Neutrophil (primary cell): ENCODE measurements around the gene BARHL2.

Experiments
- H3K27ac ChIP-seq: fragments of 200-600 bp; sonication (generic); 2 replicates; pipeline ENCODE4 v1.5.1; 2016; ENCODE audit warnings: mild to moderate bottlenecking, moderate library complexity
- H3K27me3 ChIP-seq: fragments of 200-600 bp; sonication (generic); 2 replicates; pipeline ENCODE4 v1.6.0; 2016; ENCODE audit warnings: mild to moderate bottlenecking
- H3K36me3 ChIP-seq: fragments of 200-600 bp; sonication (generic); 2 replicates; pipeline ENCODE4 v1.5.1; 2017
- H3K4me1 ChIP-seq, 2 experiments: fragments of 200-600 bp in 1 of 2; sonication (generic) in 1 of 2; 1 replicate in 1 of 2; 2 replicates in 1 of 2; pipeline versions ENCODE4 v1.5.1 to v1.6.1; 2013 to 2016; ENCODE audit warnings: low read depth in 1 of 2, low read length in 1 of 2, mild to moderate bottlenecking in 1 of 2, moderate library complexity in 1 of 2; ENCODE audit not compliant: control insufficient read depth in 1 of 2, insufficient read depth in 1 of 2
- H3K4me3 ChIP-seq, 2 experiments: fragments of 200-600 bp in 1 of 2; sonication (generic) in 1 of 2; 1 replicate in 1 of 2; 2 replicates in 1 of 2; pipeline ENCODE4 v1.5.1; 2013 to 2016; ENCODE audit warnings: low read depth in 1 of 2, low read length in 1 of 2, mild to moderate bottlenecking in 1 of 2, moderate library complexity in 1 of 2
- H3K9me3 ChIP-seq: fragments of 200-600 bp; sonication (generic); 2 replicates; pipeline ENCODE4 v1.5.1; 2016
- TF ChIP-seq, protein P1 (sequence below): fragments of 200-600 bp; sonication (generic); IDR thresholded peaks from 2 replicates; pipeline ENCODE4 v1.5.1; 2016; ENCODE audit warnings: antibody characterized with exemption

The BARHL2 gene

GRCh38 chr1:90726986-90727480 is 9.9 kb upstream of the BARHL2 start:
- H3K36me3 ChIP-seq: no peaks in the 10 kb centered on the region
- TF ChIP-seq, protein P1, sequence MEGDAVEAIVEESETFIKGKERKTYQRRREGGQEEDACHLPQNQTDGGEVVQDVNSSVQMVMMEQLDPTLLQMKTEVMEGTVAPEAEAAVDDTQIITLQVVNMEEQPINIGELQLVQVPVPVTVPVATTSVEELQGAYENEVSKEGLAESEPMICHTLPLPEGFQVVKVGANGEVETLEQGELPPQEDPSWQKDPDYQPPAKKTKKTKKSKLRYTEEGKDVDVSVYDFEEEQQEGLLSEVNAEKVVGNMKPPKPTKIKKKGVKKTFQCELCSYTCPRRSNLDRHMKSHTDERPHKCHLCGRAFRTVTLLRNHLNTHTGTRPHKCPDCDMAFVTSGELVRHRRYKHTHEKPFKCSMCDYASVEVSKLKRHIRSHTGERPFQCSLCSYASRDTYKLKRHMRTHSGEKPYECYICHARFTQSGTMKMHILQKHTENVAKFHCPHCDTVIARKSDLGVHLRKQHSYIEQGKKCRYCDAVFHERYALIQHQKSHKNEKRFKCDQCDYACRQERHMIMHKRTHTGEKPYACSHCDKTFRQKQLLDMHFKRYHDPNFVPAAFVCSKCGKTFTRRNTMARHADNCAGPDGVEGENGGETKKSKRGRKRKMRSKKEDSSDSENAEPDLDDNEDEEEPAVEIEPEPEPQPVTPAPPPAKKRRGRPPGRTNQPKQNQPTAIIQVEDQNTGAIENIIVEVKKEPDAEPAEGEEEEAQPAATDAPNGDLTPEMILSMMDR: no peak
- H3K4me3 ChIP-seq: no peak overlapping the region
- H3K27me3 ChIP-seq: peaks cover 100% of the 10 kb centered on the region
- H3K9me3 ChIP-seq: no peaks in the 10 kb centered on the region
- H3K27ac ChIP-seq: no peak overlapping the region
- peaks cover 5 to 15% of the 10 kb centered on the region in 2 experiments for H3K4me1 ChIP-seq

DNA sequence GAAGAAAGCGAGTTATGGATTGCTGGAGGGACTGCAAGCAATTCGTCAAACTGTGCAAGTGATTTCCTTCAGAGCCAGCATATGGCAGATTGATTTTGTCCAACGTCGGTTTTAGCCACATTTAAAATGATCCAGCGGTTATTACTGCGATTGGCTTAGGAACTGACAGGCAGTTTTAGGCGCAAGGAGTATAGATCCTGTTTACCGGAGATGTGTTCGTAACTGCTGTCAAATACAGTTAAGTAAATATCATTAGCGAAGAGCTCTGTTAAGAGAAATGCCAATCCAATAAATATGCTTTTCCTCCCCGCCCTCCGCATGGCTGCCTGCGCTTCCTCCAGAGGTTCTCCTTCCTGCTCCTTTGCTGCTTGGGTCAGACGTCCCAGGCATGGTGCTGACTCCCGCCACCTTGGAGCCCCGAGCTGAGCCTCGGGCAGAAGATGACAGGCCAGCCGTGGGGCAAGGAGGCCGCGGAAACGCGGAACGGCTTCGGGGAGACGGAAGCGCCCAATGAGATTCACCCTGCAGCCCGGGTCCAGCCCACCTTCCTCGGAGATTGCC is 9.4 kb upstream of the BARHL2 start:
- Histone ChIP-seq H3K9me3 (no peaks in the 10 kb centered on the region), H3K4me1 (peaks cover 5 to 15% of the 10 kb centered on the region in 2 experiments), H3K4me3 (no peak overlapping the region), H3K27ac (no peak overlapping the region), H3K36me3 (no peaks in the 10 kb centered on the region), H3K27me3 (peaks cover 100% of the 10 kb centered on the region)
- TF ChIP-seq, protein P1: no peak

DNA sequence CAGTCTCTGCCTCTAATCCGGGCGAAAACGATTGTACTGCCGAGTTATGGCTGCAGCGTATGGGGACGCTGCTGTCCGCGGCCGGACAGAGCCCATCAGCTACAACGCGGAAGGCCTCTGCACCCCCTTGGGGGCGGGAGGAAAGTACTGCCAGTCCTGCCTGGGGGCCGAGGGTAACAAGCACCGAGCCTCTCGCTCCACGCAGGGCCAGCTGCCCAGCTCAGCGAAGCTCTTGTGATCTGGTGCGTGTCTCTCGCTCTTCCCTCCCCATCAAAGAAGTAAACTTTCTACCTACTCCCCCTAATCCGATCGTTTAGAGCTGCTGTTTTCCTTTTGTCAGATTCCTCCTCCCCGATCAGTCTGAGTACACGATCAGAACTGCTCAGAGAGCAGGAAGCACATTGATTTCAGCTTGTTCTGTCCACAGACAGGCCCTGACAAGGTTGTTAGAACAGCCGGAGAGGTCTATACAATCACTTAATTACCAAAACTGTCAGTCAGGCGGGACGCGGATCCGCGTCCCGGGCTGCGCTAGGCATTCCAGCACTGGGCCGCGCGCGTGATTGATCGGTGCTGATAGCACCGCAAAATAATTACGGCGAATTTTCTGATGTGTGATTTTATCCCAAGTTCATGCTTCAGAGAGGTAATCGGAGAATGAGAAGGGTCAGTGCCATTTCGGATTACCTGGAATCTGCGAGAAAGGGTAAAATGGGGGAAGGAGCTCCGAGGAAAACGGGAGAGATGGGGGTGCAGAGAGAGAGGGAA is 8.7 kb upstream of the BARHL2 start:
- Histone ChIP-seq H3K27ac (no peak overlapping the region), H3K9me3 (no peaks in the 10 kb centered on the region), H3K36me3 (no peaks in the 10 kb centered on the region), H3K27me3 (peaks cover 100% of the 10 kb centered on the region), H3K4me1 (peaks cover 5 to 15% of the 10 kb centered on the region in 2 experiments), H3K4me3 (no peak overlapping the region)
- TF ChIP-seq, protein P1: no peak

DNA sequence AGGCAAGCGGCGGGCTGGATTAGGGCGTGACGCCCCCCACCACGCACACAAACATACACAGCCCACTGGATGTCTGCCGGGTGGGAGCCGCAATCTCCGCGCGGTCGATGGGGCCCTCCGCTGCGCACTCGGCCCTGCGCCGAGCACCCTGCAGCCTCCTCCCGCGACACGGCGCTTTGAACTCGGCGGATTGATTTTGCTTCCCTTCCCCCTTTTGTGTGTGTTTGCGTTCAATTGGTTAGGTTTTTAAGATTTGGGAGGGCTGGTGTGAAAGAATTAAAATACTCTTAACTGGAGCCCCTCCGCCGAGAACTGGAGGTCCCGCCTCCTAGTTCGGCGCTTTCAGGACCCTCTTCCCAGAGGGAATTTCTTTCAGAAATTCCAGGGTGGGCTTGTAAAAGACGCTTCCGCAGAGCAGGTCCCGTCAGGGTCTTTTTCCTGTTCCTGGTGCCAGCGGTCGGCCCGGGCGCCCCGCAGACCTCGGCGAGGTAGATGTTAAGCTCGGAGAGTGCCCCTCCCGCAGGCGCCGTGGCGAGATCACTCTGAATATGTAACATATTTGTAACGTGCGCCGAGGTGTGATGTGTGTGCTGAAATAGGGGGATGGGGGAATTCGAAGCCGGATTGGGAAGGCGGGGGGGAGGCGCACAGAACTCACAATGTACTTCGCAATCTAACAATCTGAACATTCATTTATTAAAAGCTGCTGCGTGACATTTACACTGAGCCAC is 8.0 kb upstream of the BARHL2 start:
- Histone ChIP-seq H3K27ac (no peak overlapping the region), H3K4me3 (no peak overlapping the region), H3K9me3 (no peaks in the 10 kb centered on the region), H3K4me1 (peaks cover 4 to 15% of the 10 kb centered on the region in 2 experiments), H3K36me3 (no peaks in the 10 kb centered on the region), H3K27me3 (peaks cover 100% of the 10 kb centered on the region)
- TF ChIP-seq, protein P1: no peak

GRCh38 chr1:90724361-90724760 is 7.3 kb upstream of the BARHL2 start:
- Histone ChIP-seq H3K9me3 (no peaks in the 10 kb centered on the region), H3K27me3 (peaks cover 100% of the 10 kb centered on the region), H3K27ac (no peak overlapping the region), H3K36me3 (no peaks in the 10 kb centered on the region), H3K4me1 (peaks cover 0 to 13% of the 10 kb centered on the region in 2 experiments), H3K4me3 (no peak overlapping the region)
- TF ChIP-seq, protein P1: no peak
